Epithelial cell of esophagus (primary cell): ENCODE data around the gene TMA7B.

ENCODE experiments used
- DNase-seq: peaks from one replicate; pipeline ENCODE4 v3.0.0; 2010; ENCODE audit warnings: low read depth
- H3K4me3 ChIP-seq: 2 replicates; pipeline ENCODE4 v1.5.1; 2011; ENCODE audit warnings: mild to moderate bottlenecking, low read length, control low read depth
- CTCF ChIP-seq: IDR thresholded peaks from 2 replicates; pipeline ENCODE4 v1.5.1; 2011; ENCODE audit warnings: low read depth, mild to moderate bottlenecking, low read length, control low read depth, inconsistent platforms; ENCODE audit not compliant: insufficient read depth; ENCODE audit errors: missing control alignments

Gene TMA7B

GRCh38 chr22:39995393-39996252 lies 35.4 kb downstream of the TMA7B start:
- peak overlapping the region; percentile 83 for H3K4me3 ChIP-seq
- peak; percentile 43 for DNase-seq
- no peak for TF ChIP-seq CTCF

- peak overlapping the region; percentile 83 for H3K4me3 ChIP-seq
- no peak for TF ChIP-seq CTCF
- DNase-seq = peak; percentile 34
Measured at GRCh38 chr22:39996732-39997131, 36.5 kb downstream of the TMA7B start.

GRCh38 chr22:39997421-39997820 lies 37.2 kb downstream of the TMA7B start:
- no peak for DNase-seq
- TF ChIP-seq CTCF = no peak
- peak overlapping the region; percentile 83 for H3K4me3 ChIP-seq

- peak; percentile 80 for DNase-seq
- TF ChIP-seq CTCF = no peak
- peak overlapping the region; percentile 83 for H3K4me3 ChIP-seq
Measured at GRCh38 chr22:39997939-39998726, 37.9 kb downstream of the TMA7B start.

- no peak overlapping the region for H3K4me3 ChIP-seq
- no peak for TF ChIP-seq CTCF
- DNase-seq = peak; percentile 83
Measured at GRCh38 chr22:39999144-39999757, 39.1 kb downstream of the TMA7B start.

GRCh38 chr22:40000171-40000570 lies 40.0 kb downstream of the TMA7B start:
- no peak overlapping the region for H3K4me3 ChIP-seq
- no peak for TF ChIP-seq CTCF
- no peak for DNase-seq
